Colon (tissue), 2 donors: ENCODE measurements around the gene AP1S3.

Source experiments
- FAIRE-seq: peaks from 2 replicates; lab custom pipeline; 2012; peaks lifted over from hg19 to GRCh38; lab: Jason Lieb, UNC
- donor health status: control.
- donor health status: control.

The AP1S3 gene

GRCh38 chr2:223759569-223760430 is 77.6 kb downstream of the AP1S3 start:
- FAIRE-seq = no peak

- FAIRE-seq = no peak
Observed at GRCh38 chr2:223758131-223758840, 79.1 kb downstream of the AP1S3 start.

DNA sequence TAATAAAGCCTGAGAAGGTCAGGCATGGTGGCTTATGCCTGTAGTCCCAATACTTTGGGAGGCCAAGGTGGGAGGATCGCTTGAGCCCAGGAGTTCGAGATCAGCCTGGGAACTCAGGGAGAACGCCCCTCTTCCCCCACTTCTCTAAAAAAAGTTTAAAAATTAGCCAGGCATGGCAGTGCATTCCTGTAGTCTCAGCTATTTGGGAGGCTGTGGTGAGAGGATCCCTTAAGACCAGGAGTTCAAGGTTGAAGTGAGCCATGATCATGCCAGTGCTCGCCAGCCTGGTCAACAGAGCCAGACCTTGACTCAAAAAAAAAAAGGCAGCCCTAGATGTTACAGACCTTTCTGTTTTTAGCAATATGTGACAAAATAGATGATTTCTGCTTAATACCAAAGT is 83.4 kb downstream of the AP1S3 start:
- FAIRE-seq = no peak

GRCh38 chr2:223751012-223751411 is 86.4 kb downstream of the AP1S3 start:
- FAIRE-seq = no peak

DNA sequence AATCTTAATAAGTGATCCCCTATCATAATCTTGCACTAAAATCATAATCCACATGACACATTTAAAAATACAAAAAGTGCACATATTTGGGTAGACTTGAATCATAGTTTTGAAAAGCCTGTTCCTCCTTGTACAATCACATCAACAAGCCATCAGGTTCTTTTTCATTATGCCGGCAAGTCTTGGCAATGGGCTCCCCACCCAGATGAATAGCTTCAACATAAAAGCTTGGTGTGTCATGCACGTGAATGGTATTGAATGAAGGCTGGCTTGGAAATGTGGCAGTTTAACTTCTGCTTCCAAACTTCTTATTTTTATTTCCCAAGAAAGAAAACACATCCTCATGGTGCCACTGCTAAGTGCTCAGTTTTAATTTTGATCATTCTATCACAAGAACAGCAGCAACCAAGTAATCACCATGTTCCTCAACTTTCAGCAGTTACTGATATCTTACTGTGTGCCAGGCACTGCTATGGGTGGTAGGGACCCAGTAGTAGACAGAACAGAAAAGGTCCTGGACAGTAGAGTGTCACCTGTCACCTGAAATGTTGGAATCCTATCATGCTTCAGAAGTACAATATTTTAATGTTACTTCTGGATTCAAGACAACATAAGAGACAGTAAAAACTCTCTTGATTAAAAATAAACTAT is 89.9 kb downstream of the AP1S3 start:
- FAIRE-seq = no peak

GRCh38 chr2:223746611-223747010 is 90.8 kb downstream of the AP1S3 start:
- no peak for FAIRE-seq

DNA sequence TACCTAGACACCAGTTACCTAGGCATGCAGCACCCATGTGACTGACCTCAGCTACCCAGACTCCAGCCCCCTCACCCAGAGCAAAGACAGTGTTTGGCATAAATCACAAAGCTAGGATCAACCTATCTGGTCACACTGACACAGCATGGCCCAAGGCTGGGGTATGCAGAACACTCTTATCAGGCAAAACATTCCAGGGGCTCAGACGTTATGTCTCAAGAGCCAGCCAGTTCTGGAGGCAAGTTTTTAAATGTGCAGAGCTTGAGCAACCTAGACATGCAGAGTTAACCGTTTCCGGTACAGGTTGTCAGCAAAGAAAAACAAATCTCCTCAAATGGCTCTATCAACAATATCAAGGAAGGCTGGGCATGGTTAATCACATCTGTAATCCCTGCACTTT is 92.8 kb downstream of the AP1S3 start:
- no peak for FAIRE-seq

GRCh38 chr2:223740679-223741078 is 96.7 kb downstream of the AP1S3 start:
- no peak for FAIRE-seq

- FAIRE-seq = no peak
Observed at GRCh38 chr2:223737207-223737606, 100.2 kb downstream of the AP1S3 start.

DNA sequence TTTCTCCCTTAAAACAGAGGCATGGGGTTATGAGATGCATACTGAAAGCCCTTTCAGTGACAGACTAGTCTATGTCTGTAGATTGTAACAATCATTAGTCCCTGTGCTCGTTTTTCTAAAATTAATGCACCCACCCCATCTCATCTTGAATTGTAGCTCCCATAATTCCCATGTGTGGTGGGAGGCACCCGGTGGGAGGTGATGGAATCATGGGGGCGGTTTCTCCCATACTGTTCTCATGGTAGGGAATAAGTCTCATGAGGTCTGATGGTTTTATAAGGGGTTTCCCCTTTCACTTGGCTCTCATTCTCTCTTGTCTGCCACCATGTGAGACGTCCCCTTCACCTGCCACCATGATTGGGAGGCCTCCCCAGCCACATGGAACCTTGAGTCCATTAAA is 100.9 kb downstream of the AP1S3 start:
- no peak for FAIRE-seq

DNA sequence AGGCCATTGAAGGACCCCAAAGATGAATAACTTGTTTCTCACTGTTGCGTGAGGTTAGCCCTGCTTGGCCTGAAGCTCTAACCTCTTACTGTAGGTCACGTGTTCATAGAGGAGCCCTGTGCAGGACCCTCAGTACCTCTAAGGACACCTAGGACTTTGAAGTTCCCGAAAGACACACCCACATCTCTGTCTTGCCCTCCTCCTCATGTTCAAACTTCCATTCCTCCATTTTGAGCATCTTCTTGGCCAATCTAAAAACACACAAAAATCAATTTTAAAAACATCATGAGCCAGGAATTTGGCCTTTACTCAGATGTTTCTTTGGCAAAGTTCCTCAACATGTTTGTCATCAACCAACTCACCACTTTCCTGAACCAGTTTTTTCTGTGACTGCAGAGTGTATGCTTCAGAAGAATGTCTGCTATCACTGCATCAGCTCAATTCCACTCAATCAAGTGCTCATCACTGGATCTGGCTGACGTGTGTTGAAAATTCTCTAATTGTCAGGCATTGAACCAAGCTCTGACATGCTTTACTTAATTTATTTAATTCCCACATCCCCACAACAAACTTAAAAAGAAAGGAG is 101.6 kb downstream of the AP1S3 start:
- no peak for FAIRE-seq

DNA sequence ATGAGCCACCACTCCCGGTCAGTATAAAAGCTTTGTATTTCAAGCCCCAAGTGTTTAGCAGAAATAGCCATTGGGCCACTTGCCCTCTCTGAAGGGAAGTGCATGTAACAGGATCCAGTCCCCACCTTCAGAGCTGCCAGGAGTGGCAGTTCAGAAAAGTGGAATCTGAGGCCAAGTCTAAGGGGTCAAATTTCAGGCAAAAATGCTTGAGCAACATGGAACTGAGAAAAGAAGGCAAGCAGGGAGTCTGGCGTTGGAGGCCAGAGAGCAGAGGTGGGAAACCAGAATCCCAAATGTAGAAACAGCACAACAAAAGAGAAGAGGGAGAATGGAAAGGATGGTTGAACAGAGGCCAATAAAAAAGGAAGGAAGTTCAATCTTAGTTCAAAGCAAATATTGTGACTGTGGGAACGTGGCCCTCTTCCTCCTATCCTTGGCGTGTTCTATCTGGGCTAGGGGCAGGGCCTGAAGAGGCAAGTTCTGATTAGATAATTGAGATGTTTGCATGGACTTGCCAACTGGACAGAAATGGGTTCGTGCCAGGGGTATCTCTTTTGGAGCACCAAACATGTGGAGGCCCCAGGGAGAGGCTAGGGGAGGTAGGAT is 102.2 kb downstream of the AP1S3 start:
- FAIRE-seq = no peak

DNA sequence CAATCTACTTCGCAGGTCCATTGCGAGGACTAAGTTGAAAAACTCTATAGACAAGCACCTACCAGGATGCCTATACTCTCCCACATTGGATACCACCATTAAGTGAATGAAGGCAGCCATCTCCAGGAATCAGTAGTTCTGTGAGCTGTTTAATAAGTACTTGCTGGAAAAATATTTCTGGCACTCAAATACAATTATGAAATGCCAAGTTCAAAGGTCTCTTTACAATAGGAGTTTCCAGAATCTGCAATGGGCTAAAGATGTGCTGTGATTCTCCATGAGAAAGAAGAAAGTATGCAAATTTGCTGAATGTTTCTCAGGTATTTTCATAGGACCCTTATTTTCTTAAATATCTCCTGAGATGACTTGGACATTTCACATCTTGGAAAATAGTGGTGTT is 103.0 kb downstream of the AP1S3 start:
- FAIRE-seq = no peak

- FAIRE-seq = no peak
Observed at GRCh38 chr2:223732346-223732745, 105.0 kb downstream of the AP1S3 start.

DNA sequence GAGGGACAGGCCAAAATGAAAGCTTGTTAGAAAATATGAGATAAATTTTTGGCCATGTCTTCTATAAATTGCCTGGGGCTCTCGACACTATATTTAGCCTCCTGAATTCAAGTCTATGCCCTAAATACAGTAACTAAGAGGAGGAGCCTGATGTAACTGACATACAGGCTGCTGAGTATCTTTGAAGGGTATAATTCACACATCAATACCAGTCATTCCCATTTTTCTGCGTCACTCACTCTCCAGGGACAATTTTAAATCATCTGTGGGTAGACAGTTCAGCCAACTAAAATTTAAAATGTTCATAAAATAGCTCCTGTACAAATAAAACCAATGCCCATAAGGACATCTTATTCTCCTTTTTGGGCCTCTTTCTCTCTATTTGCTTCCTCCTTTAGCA is 105.9 kb downstream of the AP1S3 start:
- FAIRE-seq = no peak

DNA sequence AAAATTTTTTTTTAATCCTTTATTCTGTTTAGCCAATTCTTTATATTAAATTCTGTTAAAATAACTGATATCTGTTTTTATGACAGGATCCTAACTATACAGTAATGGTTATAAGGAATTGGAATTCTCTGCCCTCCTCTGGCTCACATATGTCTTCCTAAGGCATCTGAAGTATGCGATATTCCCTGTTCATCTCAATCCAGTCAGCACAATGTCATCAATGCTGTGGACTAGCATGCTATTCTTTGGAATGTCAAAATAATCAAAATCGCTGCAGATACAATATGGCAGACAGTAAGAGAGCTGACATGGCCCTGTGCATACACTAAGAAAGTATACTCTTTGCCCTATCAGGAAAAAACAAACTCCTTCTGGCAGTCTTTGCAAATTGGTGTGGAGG is 107.6 kb downstream of the AP1S3 start:
- no peak for FAIRE-seq

DNA sequence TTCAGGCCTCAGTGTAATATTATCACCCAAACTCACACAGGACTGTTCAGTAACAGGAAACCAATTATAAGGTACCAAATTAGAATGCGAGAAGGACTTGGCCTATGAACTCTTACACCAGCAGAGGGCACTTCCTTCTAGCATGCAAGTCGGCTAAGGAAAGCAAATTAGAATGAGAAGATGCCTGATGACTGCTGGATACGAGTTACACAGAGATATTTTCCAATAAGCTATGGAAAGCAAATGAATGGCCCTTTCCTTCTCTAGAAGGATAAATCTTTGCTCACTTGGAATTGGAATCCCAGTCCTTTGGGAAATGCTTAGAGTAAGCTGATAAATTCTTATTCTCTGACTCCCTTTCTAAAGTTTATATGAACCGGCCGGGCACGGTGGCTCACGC is 109.8 kb downstream of the AP1S3 start:
- no peak for FAIRE-seq

DNA sequence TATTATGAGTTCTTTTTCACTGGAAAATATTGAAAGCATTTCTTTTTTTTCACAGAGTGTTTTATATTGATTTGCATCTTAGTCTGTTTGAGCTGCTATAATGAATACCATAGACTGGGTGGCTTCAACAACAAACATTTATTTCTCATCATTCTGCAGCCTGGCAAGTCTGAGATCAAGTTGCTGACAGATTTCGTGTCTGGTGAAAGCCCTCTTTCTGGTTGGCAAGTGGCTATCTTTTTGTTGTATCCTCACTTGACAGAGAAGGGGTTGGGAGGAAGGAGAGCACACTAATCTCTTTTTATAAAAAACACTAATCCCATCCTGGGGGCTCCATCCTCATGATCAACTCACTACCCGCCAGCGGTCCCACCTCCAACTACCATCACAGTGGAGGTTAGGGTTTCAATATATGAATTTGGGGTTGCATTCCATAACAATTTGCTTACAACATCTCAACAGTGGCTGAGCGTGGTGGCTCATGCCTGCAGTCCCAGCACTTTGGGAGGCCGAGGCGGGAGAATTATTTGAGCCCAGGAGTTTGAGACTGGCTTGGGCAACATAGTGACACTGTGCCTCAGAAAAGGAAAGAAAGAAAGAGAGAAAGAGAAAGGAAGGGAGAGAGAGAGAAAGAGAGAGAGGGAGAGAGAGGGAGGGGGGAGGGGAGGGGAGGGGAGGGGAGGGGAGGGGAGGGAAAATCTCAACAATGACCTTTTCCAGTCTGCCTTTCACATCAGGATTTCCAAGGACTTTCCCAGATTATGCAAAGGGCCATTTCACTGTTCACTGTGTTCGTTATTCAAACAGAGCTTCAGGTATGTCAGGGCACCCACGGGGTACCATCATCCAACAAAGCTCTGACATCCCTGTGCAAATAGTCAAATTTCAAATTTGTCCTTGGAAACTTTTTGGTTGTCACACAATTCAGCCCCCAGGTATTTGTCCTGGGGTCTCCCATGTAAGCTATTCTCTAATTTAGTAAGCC is 111.1 kb downstream of the AP1S3 start:
- FAIRE-seq = no peak

GRCh38 chr2:223725494-223725893 is 111.9 kb downstream of the AP1S3 start:
- no peak for FAIRE-seq

DNA sequence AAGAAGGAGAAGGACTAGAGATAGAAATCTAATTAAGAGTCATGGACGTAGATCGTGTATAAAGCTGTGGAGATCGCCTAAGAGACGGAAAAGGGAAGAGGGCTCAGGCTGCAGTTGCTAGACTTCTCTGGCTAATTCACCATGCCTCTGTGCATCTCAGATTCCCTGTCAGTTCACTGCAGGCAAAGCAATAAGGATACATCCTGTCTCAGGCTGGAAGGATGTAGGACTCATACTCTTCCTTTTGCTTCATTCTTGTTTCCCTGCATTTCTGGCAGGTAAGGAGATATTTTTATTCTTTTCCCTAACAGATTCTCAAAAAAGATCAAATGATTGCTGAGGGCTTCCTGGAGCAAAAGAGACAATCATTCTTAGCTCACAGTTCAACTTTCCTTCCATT is 112.5 kb downstream of the AP1S3 start:
- FAIRE-seq = no peak

GRCh38 chr2:223723954-223724411 is 113.4 kb downstream of the AP1S3 start:
- FAIRE-seq = no peak
